PC-9 (cell line): Measurements from ENCODE around the gene AIRE. TPM values are rescaled to one million over a fixed set of nuclear protein-coding genes. Genes with fewer than 3 reads are reported as not detected.

Experiments
- BruUV-seq: library from RNA; stranded (reverse); fragments of 400-500 nt; replicated peaks from 2 replicates; lab custom pipeline; 2021; lab: Mats Ljungman, UMichigan
- CTCF ChIA-PET: fragments of 300-600 bp; sonication (Branson Sonifier 250); formaldehyde crosslinking; loops from one replicate; lab custom pipeline; 2022; ENCODE audit warnings: antibody characterized with exemption; lab: Charles Lee
- POLR2A ChIA-PET: fragments of 300-600 bp; sonication (Branson Sonifier 250); formaldehyde crosslinking; loops from one replicate; lab custom pipeline; 2022; ENCODE audit warnings: antibody characterized with exemption; ENCODE audit not compliant: unreplicated experiment; lab: Charles Lee
- DNase-seq, 2 experiments: peaks; one replicate each; pipeline versions ENCODE4 v3.0.0 to v3.0.0-alpha.2; 2015 to 2022; ENCODE audit warnings: mixed read lengths in 1 of 2
- H2AFZ ChIP-seq: fragments of 200-600 bp; sonication (generic); 2 replicates; pipeline ENCODE4 v1.8.1; 2017; ENCODE audit warnings: antibody characterized with exemption
- H3F3A ChIP-seq: fragments of 200-600 bp; sonication (generic); 2 replicates; pipeline ENCODE4 v1.8.1; 2017; ENCODE audit warnings: antibody characterized with exemption, mild to moderate bottlenecking, low read depth; ENCODE audit not compliant: insufficient read depth
- H3K27ac ChIP-seq: fragments of 200-600 bp; sonication (generic); 2 replicates; pipeline ENCODE4 v1.6.1; 2016; ENCODE audit warnings: mixed run types
- H3K27me3 ChIP-seq: fragments of 200-600 bp; sonication (generic); 2 replicates; pipeline ENCODE4 v1.6.1; 2016; ENCODE audit warnings: low read depth, mixed run types; ENCODE audit not compliant: insufficient read depth
- H3K36me3 ChIP-seq: fragments of 200-600 bp; sonication (generic); 2 replicates; pipeline ENCODE4 v1.6.1; 2016; ENCODE audit warnings: low read depth, mixed run types
- H3K4me1 ChIP-seq: fragments of 200-600 bp; sonication (generic); replicated peaks from 2 replicates; pipeline ENCODE4 v1.6.1; 2016; ENCODE audit warnings: mixed run types; ENCODE audit not compliant: insufficient read depth
- H3K4me2 ChIP-seq: fragments of 200-600 bp; sonication (generic); 2 replicates; pipeline ENCODE4 v1.6.1; 2017; ENCODE audit warnings: mixed run types
- H3K4me3 ChIP-seq: fragments of 200-600 bp; sonication (generic); 2 replicates; pipeline ENCODE4 v1.6.1; 2016; ENCODE audit warnings: mixed run types
- H3K79me2 ChIP-seq: fragments of 200-600 bp; sonication (generic); 2 replicates; pipeline ENCODE4 v1.6.1; 2017; ENCODE audit warnings: low read depth, mixed run types
- H3K9me2 ChIP-seq: fragments of 200-600 bp; sonication (generic); 2 replicates; pipeline ENCODE4 v1.8.1; 2017; ENCODE audit warnings: mild to moderate bottlenecking; ENCODE audit not compliant: insufficient read depth
- H3K9me3 ChIP-seq: fragments of 200-600 bp; sonication (generic); 2 replicates; pipeline ENCODE4 v1.8.1; 2016; ENCODE audit warnings: low read depth; ENCODE audit not compliant: insufficient read depth
- H4K20me1 ChIP-seq: fragments of 200-600 bp; sonication (generic); 2 replicates; pipeline ENCODE4 v1.8.1; 2017; ENCODE audit not compliant: insufficient read depth
- EZH2 ChIP-seq: fragments of 200-600 bp; sonication (generic); IDR thresholded peaks from 2 replicates; pipeline ENCODE4 v1.8.0; 2017; ENCODE audit warnings: antibody characterized with exemption, low read depth
- intact Hi-C: fragments of 100-400 bp; cut with micrococcal nuclease; formaldehyde crosslinking; loops from one replicate; pipeline ENCODE4 v1.10.0; 2022; ENCODE audit not compliant: unreplicated experiment
- total RNA-seq: library from RNA; stranded (reverse); gene quantifications from 2 replicates; pipeline ENCODE4 v1.2.3, GENCODE V29; 2021
- TF ChIP-seq, protein P1 (sequence below): fragments of 200-600 bp; sonication (generic); conservative IDR thresholded peaks from 2 replicates; pipeline ENCODE4 v1.6.1; 2017; ENCODE audit warnings: mixed run types, antibody characterized with exemption, mild to moderate bottlenecking, moderate library complexity

Gene AIRE
- total RNA-seq, 1 experiment from 2014 or later = not detected

GRCh38 chr21:44299458-44300261 is 14.0 kb downstream of the AIRE start, which contains the start of gene PFKL:
TSS of gene PFKL (plus strand) at chr21:44300053. CDS start at chr21:44300106, 53 bp downstream.
- H3K36me3 ChIP-seq = no peaks in the 10 kb centered on the region
- TF ChIP-seq, protein P1, sequence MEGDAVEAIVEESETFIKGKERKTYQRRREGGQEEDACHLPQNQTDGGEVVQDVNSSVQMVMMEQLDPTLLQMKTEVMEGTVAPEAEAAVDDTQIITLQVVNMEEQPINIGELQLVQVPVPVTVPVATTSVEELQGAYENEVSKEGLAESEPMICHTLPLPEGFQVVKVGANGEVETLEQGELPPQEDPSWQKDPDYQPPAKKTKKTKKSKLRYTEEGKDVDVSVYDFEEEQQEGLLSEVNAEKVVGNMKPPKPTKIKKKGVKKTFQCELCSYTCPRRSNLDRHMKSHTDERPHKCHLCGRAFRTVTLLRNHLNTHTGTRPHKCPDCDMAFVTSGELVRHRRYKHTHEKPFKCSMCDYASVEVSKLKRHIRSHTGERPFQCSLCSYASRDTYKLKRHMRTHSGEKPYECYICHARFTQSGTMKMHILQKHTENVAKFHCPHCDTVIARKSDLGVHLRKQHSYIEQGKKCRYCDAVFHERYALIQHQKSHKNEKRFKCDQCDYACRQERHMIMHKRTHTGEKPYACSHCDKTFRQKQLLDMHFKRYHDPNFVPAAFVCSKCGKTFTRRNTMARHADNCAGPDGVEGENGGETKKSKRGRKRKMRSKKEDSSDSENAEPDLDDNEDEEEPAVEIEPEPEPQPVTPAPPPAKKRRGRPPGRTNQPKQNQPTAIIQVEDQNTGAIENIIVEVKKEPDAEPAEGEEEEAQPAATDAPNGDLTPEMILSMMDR = no peak
- no peak for TF ChIP-seq EZH2
- H3K27ac ChIP-seq = 0 out of 2 replicates have a peak within 1 kb of the TSS, but pooled peaks have one; percentile 43
- H3F3A ChIP-seq = peaks cover 15% of the 10 kb centered on the region; the same call in 1 of the 2 replicates
- H3K9me2 ChIP-seq = no peaks in the 10 kb centered on the region
- intact Hi-C loops = no loop called here
- ChIA-PET CTCF (no interaction called here), POLR2A (no interaction called here)
- peaks cover 21% of the 10 kb centered on the region; the same call in 1 of the 2 replicates for H3K4me1 ChIP-seq
- H3K9me3 ChIP-seq = no peaks in the 10 kb centered on the region
- BruUV-seq = TSS peak; percentile 81
- H3K4me2 ChIP-seq = peak within 1 kb of the TSS; percentile 80
- H3K27me3 ChIP-seq = no peaks in the 10 kb centered on the region
- peaks cover 8% of the 10 kb centered on the region for H4K20me1 ChIP-seq
- peaks cover 10% of the 10 kb centered on the region; the same call in 1 of the 2 replicates for H3K79me2 ChIP-seq
- H2AFZ ChIP-seq = peak within 1 kb of the TSS; percentile 74; the same call in 1 of the 2 replicates
- DNase-seq = peak; percentile 38 to 57
- H3K4me3 ChIP-seq = peak within 1 kb of the TSS; percentile 70

GRCh38 chr21:44300262-44300959 is 14.7 kb downstream of the AIRE start:
- TSS peak; percentile 35 for BruUV-seq
- Histone ChIP-seq H2AFZ (0 out of 2 replicates have a peak overlapping the region, but pooled peaks have one; percentile 39), H3K36me3 (no peaks in the 10 kb centered on the region), H3K4me3 (peak overlapping the region; percentile 64), H3K4me2 (peak overlapping the region; percentile 80), H3K9me2 (no peaks in the 10 kb centered on the region), H4K20me1 (peaks cover 15% of the 10 kb centered on the region), H3K79me2 (peaks cover 10% of the 10 kb centered on the region; the same call in 1 of the 2 replicates), H3K27ac (0 out of 2 replicates have a peak overlapping the region, but pooled peaks have one; percentile 26), H3F3A (peaks cover 15% of the 10 kb centered on the region; the same call in 1 of the 2 replicates), H3K9me3 (no peaks in the 10 kb centered on the region), H3K4me1 (0 out of 2 replicates have a peak, but pooled peaks cover 13% of the 10 kb centered on the region), H3K27me3 (no peaks in the 10 kb centered on the region)
- no peak for TF ChIP-seq EZH2
- TF ChIP-seq, protein P1 = no peak
- ChIA-PET POLR2A (no interaction called here), CTCF (no interaction called here)
- intact Hi-C loops = no loop called here
- peak in 1 of 2 experiments; percentile 67 for DNase-seq

DNA sequence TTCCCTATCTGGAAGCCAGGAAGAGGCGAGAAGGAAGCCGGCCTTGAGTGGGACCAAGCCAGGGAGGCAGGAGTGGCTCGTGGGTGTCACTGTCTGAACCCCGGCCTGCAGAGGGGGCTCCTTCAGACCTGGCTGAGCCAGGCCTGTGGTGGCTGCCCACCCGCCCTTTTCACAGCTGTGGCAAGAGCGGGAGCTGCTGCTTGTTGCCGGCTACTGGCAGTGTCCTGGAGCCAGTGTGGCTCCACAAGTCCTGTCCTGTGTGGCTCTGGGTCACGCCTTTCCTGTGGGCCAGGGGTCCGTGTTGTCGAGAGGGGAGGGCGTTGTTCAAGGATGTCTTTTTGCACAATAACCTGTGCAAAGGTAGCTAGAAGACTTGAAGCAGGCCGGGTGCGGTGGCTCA is 15.5 kb downstream of the AIRE start:
- DNase-seq = no peak
- H3K4me2 ChIP-seq = peak overlapping the region; percentile 80
- 0 out of 2 replicates have a peak, but pooled peaks cover 12% of the 10 kb centered on the region for H3K4me1 ChIP-seq
- H2AFZ ChIP-seq = no peak overlapping the region
- ChIA-PET POLR2A (no interaction called here), CTCF (no interaction called here)
- no peaks in the 10 kb centered on the region for H3K9me2 ChIP-seq
- no peaks in the 10 kb centered on the region for H3K36me3 ChIP-seq
- no peak for TF ChIP-seq EZH2
- peaks cover 10% of the 10 kb centered on the region; the same call in 1 of the 2 replicates for H3K79me2 ChIP-seq
- no peaks in the 10 kb centered on the region for H3K9me3 ChIP-seq
- no peaks in the 10 kb centered on the region for H3K27me3 ChIP-seq
- H3F3A ChIP-seq = peaks cover 15% of the 10 kb centered on the region; the same call in 1 of the 2 replicates
- no TSS peak for BruUV-seq
- peak overlapping the region; percentile 64; the same call in 1 of the 2 replicates for H3K4me3 ChIP-seq
- H3K27ac ChIP-seq = no peak overlapping the region
- intact Hi-C loops = no loop called here
- H4K20me1 ChIP-seq = peaks cover 22% of the 10 kb centered on the region
